Kidney (tissue), 14 donors: ENCODE measurements around the gene UNC119. TPM values are rescaled to one million over a fixed set of nuclear protein-coding genes. Genes with fewer than 3 reads are reported as not detected.

Experiments
- DNase-seq, 5 donors: peaks; one replicate each; pipeline ENCODE4 v3.0.0-alpha.2; 2013 to 2020
- FAIRE-seq: peaks from 2 replicates; lab custom pipeline; 2012; peaks lifted over from hg19 to GRCh38; lab: Jason Lieb, UNC
- H3K27ac ChIP-seq, 2 donors: one replicate each; pipeline ENCODE4 v1.7.0; 2013; ENCODE audit warnings: low read depth in 2 of 2, low read length in 2 of 2, inconsistent platforms in 1 of 2
- H3K27me3 ChIP-seq: one replicate; pipeline ENCODE4 v1.7.1; 2013; ENCODE audit warnings: low read length, inconsistent platforms; ENCODE audit not compliant: control insufficient read depth, insufficient read depth
- H3K36me3 ChIP-seq, 3 donors: one replicate each; pipeline versions ENCODE4 v1.7.0 to v1.7.1; 2013; ENCODE audit warnings: low read length in 3 of 3, control low read depth in 1 of 3, inconsistent platforms in 1 of 3; ENCODE audit not compliant: insufficient read depth in 3 of 3, control insufficient read depth in 2 of 3
- H3K4me1 ChIP-seq, 3 donors: one replicate each; pipeline versions ENCODE4 v1.7.0 to v1.7.1; 2013; ENCODE audit warnings: low read length in 3 of 3, inconsistent platforms in 1 of 3, low read depth in 1 of 3; ENCODE audit not compliant: control insufficient read depth in 2 of 3, insufficient read depth in 2 of 3
- H3K4me3 ChIP-seq, 3 donors: one replicate each; pipeline versions ENCODE4 v1.7.0 to v1.8.1; 2013; ENCODE audit warnings: low read length in 3 of 3, control low read depth in 1 of 3, inconsistent platforms in 1 of 3
- H3K9ac ChIP-seq, 3 donors: one replicate each; pipeline versions ENCODE4 v1.7.0 to v1.7.1; 2013; ENCODE audit warnings: low read length in 3 of 3, control low read depth in 1 of 3, inconsistent platforms in 1 of 3
- H3K9me3 ChIP-seq, 3 donors: one replicate each; pipeline versions ENCODE4 v1.7.0 to v1.7.1; 2013; ENCODE audit warnings: low read length in 3 of 3, control low read depth in 1 of 3, inconsistent platforms in 1 of 3; ENCODE audit not compliant: control insufficient read depth in 2 of 3, insufficient read depth in 1 of 3
- intact Hi-C: fragments of 100-400 bp; cut with DNase I; formaldehyde crosslinking; loops from one replicate; pipeline ENCODE4 v1.11.1; 2022
- polyA plus RNA-seq: library from polyadenylated mRNA; stranded (reverse); fragments of 350-450 nt; fragmentation: Illumina TruSeq; extraction: RNeasy Lipid Tissue Mini Kit (QIAGEN cat#74804); gene quantifications from one replicate; pipeline ENCODE4 v1.2.3, GENCODE V29; 2014; ENCODE audit warnings: low read depth, low replicate concordance; ENCODE audit not compliant: insufficient read depth
- total RNA-seq: library from RNA; stranded (reverse); fragmentation: NEBNext Ultra II Directional; extraction: Animal tissue kit (Norgen Biotek cat#: 25700); gene quantifications from one replicate; pipeline ENCODE4 v1.2.1, GENCODE V29; 2021
- TF ChIP-seq, protein P1 (sequence below): IDR thresholded peaks from 3 replicates; pipeline ENCODE4 v1.5.1; 2012; ENCODE audit warnings: mild to moderate bottlenecking, moderate library complexity, borderline replicate concordance; ENCODE audit not compliant: insufficient read depth; ENCODE audit errors: extremely low read depth
- donor health status: control.
- donor health status: control.
- donor health status: control.
- donor health status: control.
- donor health status: control.
- donor health status: DM: yes; HTN: yes; CAD: no.
- donor health status: Normal renal cell carcinoma (clear cell type).

Gene UNC119
- total and polyA plus RNA-seq, 2 donors from 2014 or later, result 19.0 to 60.7 TPM

DNA sequence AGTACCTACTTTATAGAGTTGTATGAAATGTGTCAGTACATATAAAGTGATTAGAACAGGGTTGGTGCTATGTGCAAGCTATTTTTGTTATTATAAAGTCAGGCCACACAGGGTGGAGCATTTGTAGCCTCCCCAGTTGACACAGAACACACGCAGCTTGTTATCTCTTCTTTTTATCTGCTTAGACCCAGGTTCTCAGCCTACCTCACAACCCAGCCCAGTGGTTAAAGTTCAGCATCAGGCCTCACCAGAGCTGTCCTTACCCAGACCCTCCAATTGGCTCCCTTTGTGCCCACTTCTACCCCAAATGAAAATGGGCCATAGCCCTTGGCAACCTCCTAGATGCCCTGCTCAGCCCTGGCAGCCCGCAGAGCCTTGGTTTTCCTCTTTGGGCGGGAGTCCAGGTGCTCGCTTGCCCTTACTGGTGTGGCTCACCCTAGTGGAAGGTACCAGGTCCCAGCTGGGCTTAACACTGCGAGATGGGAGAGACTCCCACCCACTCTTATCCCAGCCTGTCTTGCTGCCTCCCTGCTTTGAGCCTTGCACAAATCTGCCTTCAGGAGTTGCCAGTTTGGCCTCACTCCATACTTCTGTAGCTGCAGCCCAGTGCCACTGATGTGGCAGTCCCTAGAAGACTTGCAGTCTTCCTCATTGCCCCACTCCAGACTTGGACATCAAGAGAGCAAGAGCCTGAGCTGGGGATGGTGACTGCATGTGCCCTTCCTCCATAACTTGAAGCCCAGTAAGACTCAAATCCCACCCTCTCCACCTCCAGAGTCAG, 20.0 kb upstream of the UNC119 start:
- FAIRE-seq (no peak), DNase-seq (no peak)
- Histone ChIP-seq H3K4me3 (peak overlapping the region in 2 of 3 donors; percentile 79 to 93), H3K9ac (peak overlapping the region in 2 of 3 donors; percentile 63 to 79), H3K36me3 (no peaks in the 10 kb centered on the region), H3K27me3 (no peaks in the 10 kb centered on the region), H3K9me3 (no peaks in the 10 kb centered on the region), H3K4me1 (peaks cover 0 to 12% (median 5%) of the 10 kb centered on the region in 3 donors), H3K27ac (no peak overlapping the region)
- TF ChIP-seq, protein P1, sequence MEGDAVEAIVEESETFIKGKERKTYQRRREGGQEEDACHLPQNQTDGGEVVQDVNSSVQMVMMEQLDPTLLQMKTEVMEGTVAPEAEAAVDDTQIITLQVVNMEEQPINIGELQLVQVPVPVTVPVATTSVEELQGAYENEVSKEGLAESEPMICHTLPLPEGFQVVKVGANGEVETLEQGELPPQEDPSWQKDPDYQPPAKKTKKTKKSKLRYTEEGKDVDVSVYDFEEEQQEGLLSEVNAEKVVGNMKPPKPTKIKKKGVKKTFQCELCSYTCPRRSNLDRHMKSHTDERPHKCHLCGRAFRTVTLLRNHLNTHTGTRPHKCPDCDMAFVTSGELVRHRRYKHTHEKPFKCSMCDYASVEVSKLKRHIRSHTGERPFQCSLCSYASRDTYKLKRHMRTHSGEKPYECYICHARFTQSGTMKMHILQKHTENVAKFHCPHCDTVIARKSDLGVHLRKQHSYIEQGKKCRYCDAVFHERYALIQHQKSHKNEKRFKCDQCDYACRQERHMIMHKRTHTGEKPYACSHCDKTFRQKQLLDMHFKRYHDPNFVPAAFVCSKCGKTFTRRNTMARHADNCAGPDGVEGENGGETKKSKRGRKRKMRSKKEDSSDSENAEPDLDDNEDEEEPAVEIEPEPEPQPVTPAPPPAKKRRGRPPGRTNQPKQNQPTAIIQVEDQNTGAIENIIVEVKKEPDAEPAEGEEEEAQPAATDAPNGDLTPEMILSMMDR, result no peak
- intact Hi-C loops, result no loop called here

GRCh38 chr17:28571361-28572122, 19.1 kb upstream of the UNC119 start, which contains the start of gene PIGS:
Gene PIGS, minus strand, starts transcription at chr17:28571524. Its CDS starts 28 bp downstream, at chr17:28571496.
- H3K36me3 ChIP-seq, result no peaks in the 10 kb centered on the region
- peak within 1 kb of the TSS; percentile 76 to 79 (median 78) for H3K9ac ChIP-seq
- TF ChIP-seq, protein P1, result no peak
- DNase-seq (peak; percentile 95 to 98 (median 95)), FAIRE-seq (no peak)
- H3K9me3 ChIP-seq, result no peaks in the 10 kb centered on the region
- intact Hi-C loops, result no loop called here
- H3K27ac ChIP-seq, result peak within 1 kb of the TSS; percentile 65 to 69
- H3K4me3 ChIP-seq, result peak within 1 kb of the TSS; percentile 79 to 93 (median 87)
- H3K27me3 ChIP-seq, result no peaks in the 10 kb centered on the region
- peaks cover 0 to 9% (median 5%) of the 10 kb centered on the region in 3 donors for H3K4me1 ChIP-seq

GRCh38 chr17:28570716-28571360, 18.4 kb upstream of the UNC119 start:
- intact Hi-C loops, result no loop called here
- TF ChIP-seq, protein P1, result no peak
- peak overlapping the region; percentile 65 to 69 for H3K27ac ChIP-seq
- H3K9ac ChIP-seq, result peak overlapping the region; percentile 65 to 78 (median 78)
- no peaks in the 10 kb centered on the region for H3K27me3 ChIP-seq
- no peaks in the 10 kb centered on the region for H3K36me3 ChIP-seq
- peaks cover 0 to 9% (median 5%) of the 10 kb centered on the region in 3 donors for H3K4me1 ChIP-seq
- no peaks in the 10 kb centered on the region for H3K9me3 ChIP-seq
- no peak for FAIRE-seq
- DNase-seq, result peak; percentile 27 to 77 (median 60)
- H3K4me3 ChIP-seq, result peak overlapping the region; percentile 79 to 93 (median 87)
